ENCODE results near the gene RPS6KA6.

The RPS6KA6 gene

DNA sequence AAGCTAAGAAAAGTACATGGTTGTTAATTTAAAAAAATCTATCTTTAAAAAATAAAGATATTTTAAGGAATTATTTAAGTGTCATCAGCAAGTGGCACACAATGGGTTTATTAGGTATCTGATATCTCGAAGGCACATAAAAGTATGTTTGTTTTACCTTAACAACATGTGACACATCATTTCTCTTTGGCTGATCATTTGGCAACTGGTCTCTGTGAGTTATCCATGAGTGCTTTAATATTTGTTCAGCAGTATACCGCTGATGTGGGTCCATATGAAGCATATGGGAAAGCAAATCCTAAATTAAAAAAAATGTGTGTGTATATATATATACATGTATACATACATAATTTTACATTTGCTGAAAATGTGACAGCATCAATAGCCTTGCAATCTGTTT, 123.2 kb downstream of the RPS6KA6 start:
- H3K9me3 ChIP-seq (ENCODE audit: control insufficient read depth, insufficient read depth, low read depth, low read length): no peaks in the 10 kb centered on the region
- no peak overlapping the region for H3K4me3 ChIP-seq (ENCODE audit: low read depth, low read length)
- H3K36me3 ChIP-seq (ENCODE audit: control insufficient read depth in 2 of 2, insufficient read depth in 1 of 2, low read length in 2 of 2): peaks cover 0 to 3% of the 10 kb centered on the region in 2 experiments; a peak in 1 of 3 replicates
- H3K4me1 ChIP-seq (ENCODE audit: control insufficient read depth, insufficient read depth, low read length): no peaks in the 10 kb centered on the region
- TF ChIP-seq ZSCAN4 (tag by site-specific recombination; IDR thresholded peaks at IDR 0.05): no peak
- no peak for TF ChIP-seq ZNF433 (tag by site-specific recombination; IDR thresholded peaks at IDR 0.05; ENCODE audit: low read depth)
- TF ChIP-seq ZNF274 (IDR thresholded peaks at IDR 0.05; ENCODE audit: low read length): no peak
- TF ChIP-seq ZNF274 (tag by site-specific recombination; IDR thresholded peaks at IDR 0.05; ENCODE audit: borderline replicate concordance): no peak
- no peak for TF ChIP-seq ZNF544 (tag by site-specific recombination; IDR thresholded peaks at IDR 0.05)
- TF ChIP-seq HOXC10 (CRISPR knock-in tag; IDR thresholded peaks at IDR 0.05): no peak
- no peak for TF ChIP-seq ZNF843 (tag by site-specific recombination; IDR thresholded peaks at IDR 0.05)
- POLR2A ChIA-PET: no interaction called here
- H3K27ac ChIP-seq (ENCODE audit: extremely low read depth, low read depth, low read length): no peak overlapping the region
- CTCF ChIA-PET: no interaction called here

DNA sequence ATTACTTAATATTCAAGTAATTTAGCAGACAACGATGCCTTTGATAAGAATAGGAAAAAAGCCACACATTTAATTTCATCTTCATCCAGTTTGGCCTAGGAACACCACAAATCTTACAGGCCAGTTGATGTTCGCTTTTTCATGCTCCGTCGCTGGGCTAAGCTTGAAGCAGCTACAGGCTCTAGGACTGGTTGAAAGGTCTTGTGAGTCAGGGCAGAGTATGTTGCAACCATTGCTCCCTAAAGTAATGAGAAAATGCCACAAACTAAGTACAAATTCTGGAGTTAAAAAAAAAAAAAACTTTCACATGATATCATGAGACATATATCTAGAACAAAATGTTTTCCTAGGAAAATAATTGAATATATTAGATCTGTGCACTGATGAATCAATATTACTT, 123.8 kb downstream of the RPS6KA6 start:
- no peak overlapping the region for H3K4me3 ChIP-seq (ENCODE audit: low read depth, low read length)
- ChIA-PET POLR2A (no interaction called here), CTCF (interaction anchor here (0.7 kb wide), 1 partner anchor 39 kb away, joined by 3 read pairs; no protein-coding TSS in a partner anchor)
- no peak for TF ChIP-seq ZNF596 (tag by site-specific recombination; IDR thresholded peaks at IDR 0.05)
- H3K9me3 ChIP-seq (ENCODE audit: control insufficient read depth, insufficient read depth, low read depth, low read length): no peaks in the 10 kb centered on the region
- peaks cover 0 to 3% of the 10 kb centered on the region in 2 experiments; a peak in 1 of 3 replicates for H3K36me3 ChIP-seq (ENCODE audit: control insufficient read depth in 2 of 2, insufficient read depth in 1 of 2, low read length in 2 of 2)
- no peak overlapping the region for H3K27ac ChIP-seq (ENCODE audit: extremely low read depth, low read depth, low read length)
- no peaks in the 10 kb centered on the region for H3K4me1 ChIP-seq (ENCODE audit: control insufficient read depth, insufficient read depth, low read length)

DNA sequence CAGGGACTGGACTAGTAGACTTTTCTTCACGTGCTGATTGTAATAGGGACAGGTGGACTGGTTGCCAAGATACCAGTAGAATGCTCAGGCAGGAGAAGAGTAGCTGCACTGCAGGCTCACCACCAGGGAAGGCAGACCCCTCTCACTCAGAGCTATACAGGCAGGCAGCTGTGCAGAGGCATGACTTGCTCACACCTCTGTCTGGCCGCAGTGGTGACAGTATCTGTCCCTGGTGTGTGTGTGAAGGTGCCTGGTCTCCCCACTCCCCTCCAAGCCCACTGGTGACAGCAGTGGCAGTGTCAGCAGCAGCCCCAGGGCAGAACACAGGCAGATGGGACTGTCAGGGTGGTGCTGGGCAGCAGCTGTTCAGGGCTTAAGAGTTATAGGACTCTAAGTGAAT, 140.7 kb downstream of the RPS6KA6 start:
- no peaks in the 10 kb centered on the region for H3K36me3 ChIP-seq (ENCODE audit: control insufficient read depth in 2 of 2, insufficient read depth in 1 of 2, low read length in 2 of 2)
- ChIA-PET CTCF (interaction anchor here (0.6 to 4.0 kb wide), 8 partner anchors 12 to 272 kb away, joined by 3 to 35 read pairs (median 4); no protein-coding TSS in a partner anchor), POLR2A (no interaction called here)
- H3K4me3 ChIP-seq (ENCODE audit: low read depth, low read length): no peak overlapping the region
- H3K4me1 ChIP-seq (ENCODE audit: control insufficient read depth, insufficient read depth, low read length): no peaks in the 10 kb centered on the region
- peaks cover 2% of the 10 kb centered on the region; the same call in 1 of the 2 replicates for H3K9me3 ChIP-seq (ENCODE audit: control insufficient read depth, insufficient read depth, low read depth, low read length)
- no peak overlapping the region for H3K27ac ChIP-seq (ENCODE audit: extremely low read depth, low read depth, low read length)
- TF ChIP-seq, protein P1, sequence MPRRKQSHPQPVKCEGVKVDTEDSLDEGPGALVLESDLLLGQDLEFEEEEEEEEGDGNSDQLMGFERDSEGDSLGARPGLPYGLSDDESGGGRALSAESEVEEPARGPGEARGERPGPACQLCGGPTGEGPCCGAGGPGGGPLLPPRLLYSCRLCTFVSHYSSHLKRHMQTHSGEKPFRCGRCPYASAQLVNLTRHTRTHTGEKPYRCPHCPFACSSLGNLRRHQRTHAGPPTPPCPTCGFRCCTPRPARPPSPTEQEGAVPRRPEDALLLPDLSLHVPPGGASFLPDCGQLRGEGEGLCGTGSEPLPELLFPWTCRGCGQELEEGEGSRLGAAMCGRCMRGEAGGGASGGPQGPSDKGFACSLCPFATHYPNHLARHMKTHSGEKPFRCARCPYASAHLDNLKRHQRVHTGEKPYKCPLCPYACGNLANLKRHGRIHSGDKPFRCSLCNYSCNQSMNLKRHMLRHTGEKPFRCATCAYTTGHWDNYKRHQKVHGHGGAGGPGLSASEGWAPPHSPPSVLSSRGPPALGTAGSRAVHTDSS (tag by site-specific recombination; IDR thresholded peaks at IDR 0.05): no peak
- TF ChIP-seq ZNF184 (tag by site-specific recombination; IDR thresholded peaks at IDR 0.05) (no peak), ZBTB48 (tag by site-specific recombination; IDR thresholded peaks at IDR 0.05) (no peak)

DNA sequence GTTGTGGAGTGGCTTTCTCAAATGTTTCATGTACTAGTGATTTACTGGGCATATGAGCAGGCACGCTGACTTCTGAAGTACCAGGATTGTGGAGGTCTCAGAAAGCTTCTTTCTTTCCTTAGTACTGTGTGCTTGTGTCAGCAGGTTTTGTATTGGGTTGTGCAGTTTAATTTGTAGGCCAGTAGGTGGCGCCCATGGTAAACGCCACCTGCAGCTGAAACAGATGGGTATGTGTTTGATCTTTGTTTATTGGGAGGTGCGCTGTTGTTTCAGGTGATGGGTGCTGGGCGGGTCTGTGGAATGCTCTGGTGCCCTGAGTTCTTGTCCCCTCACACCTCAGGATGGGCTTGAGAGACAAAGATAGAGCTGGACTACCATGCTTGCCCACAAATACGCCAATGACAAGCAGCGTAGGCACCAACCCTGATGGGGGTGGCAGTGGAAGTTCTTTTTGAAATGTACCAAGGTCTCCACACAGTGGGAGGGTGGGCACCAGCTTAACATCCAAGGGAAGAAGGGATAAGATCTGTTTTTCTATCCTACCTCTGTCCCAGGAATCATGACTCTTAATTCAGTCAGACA, 141.5 kb downstream of the RPS6KA6 start:
- no peak overlapping the region for H3K4me3 ChIP-seq (ENCODE audit: low read depth, low read length)
- CTCF ChIA-PET: interaction anchor here (0.6 to 4.0 kb wide), 34 partner anchors 8 to 943 kb away, joined by 3 to 35 read pairs (median 3); no protein-coding TSS in a partner anchor

More for the DNA sequence above, 141.5 kb downstream of the RPS6KA6 start:
- Histone ChIP-seq H3K27ac (ENCODE audit: extremely low read depth, low read depth, low read length) (no peak overlapping the region), H3K4me1 (ENCODE audit: control insufficient read depth, insufficient read depth, low read length) (no peaks in the 10 kb centered on the region), H3K9me3 (ENCODE audit: control insufficient read depth, insufficient read depth, low read depth, low read length) (peaks cover 2% of the 10 kb centered on the region; the same call in 1 of the 2 replicates), H3K36me3 (ENCODE audit: control insufficient read depth in 2 of 2, insufficient read depth in 1 of 2, low read length in 2 of 2) (no peaks in the 10 kb centered on the region)
- TF ChIP-seq ZNF2 (tag by site-specific recombination; IDR thresholded peaks at IDR 0.05) (0 out of 2 replicates have a peak, but pooled peaks have one; percentile 31), TCF7L2 (IDR thresholded peaks at IDR 0.05; ENCODE audit: borderline replicate concordance, low read depth, low read length) (peak; percentile 73; the same call in 1 of the 2 replicates), ZNF654 (tag by site-specific recombination; IDR thresholded peaks at IDR 0.05; ENCODE audit: low read depth) (peak; percentile 80), ZNF830 (tag by site-specific recombination; IDR thresholded peaks at IDR 0.05; ENCODE audit: low read depth) (no peak), HIC1 (tag by site-specific recombination; IDR thresholded peaks at IDR 0.05) (no peak), SCRT1 (tag by site-specific recombination; IDR thresholded peaks at IDR 0.05; ENCODE audit: borderline replicate concordance) (peak; percentile 81; the same call in 1 of the 2 replicates)
- TF ChIP-seq, protein P2, sequence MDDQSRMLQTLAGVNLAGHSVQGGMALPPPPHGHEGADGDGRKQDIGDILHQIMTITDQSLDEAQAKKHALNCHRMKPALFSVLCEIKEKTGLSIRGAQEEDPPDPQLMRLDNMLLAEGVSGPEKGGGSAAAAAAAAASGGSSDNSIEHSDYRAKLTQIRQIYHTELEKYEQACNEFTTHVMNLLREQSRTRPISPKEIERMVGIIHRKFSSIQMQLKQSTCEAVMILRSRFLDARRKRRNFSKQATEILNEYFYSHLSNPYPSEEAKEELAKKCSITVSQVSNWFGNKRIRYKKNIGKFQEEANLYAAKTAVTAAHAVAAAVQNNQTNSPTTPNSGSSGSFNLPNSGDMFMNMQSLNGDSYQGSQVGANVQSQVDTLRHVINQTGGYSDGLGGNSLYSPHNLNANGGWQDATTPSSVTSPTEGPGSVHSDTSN (CRISPR knock-in tag; IDR thresholded peaks at IDR 0.05): no peak
- TF ChIP-seq, protein P3, sequence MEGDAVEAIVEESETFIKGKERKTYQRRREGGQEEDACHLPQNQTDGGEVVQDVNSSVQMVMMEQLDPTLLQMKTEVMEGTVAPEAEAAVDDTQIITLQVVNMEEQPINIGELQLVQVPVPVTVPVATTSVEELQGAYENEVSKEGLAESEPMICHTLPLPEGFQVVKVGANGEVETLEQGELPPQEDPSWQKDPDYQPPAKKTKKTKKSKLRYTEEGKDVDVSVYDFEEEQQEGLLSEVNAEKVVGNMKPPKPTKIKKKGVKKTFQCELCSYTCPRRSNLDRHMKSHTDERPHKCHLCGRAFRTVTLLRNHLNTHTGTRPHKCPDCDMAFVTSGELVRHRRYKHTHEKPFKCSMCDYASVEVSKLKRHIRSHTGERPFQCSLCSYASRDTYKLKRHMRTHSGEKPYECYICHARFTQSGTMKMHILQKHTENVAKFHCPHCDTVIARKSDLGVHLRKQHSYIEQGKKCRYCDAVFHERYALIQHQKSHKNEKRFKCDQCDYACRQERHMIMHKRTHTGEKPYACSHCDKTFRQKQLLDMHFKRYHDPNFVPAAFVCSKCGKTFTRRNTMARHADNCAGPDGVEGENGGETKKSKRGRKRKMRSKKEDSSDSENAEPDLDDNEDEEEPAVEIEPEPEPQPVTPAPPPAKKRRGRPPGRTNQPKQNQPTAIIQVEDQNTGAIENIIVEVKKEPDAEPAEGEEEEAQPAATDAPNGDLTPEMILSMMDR (tag by site-specific recombination; IDR thresholded peaks at IDR 0.05): peak; percentile 67; the same call in 1 of the 2 replicates
- POLR2A ChIA-PET: no interaction called here

Data from HEK293 (cell line).